H1 (cell line): ENCODE data around the gene CCDC102A. TPM values are rescaled to one million over a fixed set of nuclear protein-coding genes. Genes with fewer than 3 reads are reported as not detected.

Experiments
- CTCF ChIA-PET: fragments of 300-600 bp; sonication (Branson Sonifier 250); formaldehyde crosslinking; loops from one replicate; lab custom pipeline; 2021; ENCODE audit not compliant: partially characterized antibody; lab: Charles Lee
- POLR2A ChIA-PET: fragments of 300-600 bp; sonication (Branson Sonifier 250); formaldehyde crosslinking; loops from one replicate; lab custom pipeline; 2021; ENCODE audit warnings: inconsistent platforms; ENCODE audit not compliant: partially characterized antibody; lab: Charles Lee
- DNase-seq, 2 experiments: peaks; one replicate each; pipeline versions ENCODE4 v3.0.0 to v3.0.0-alpha.2; 2010 to 2022; ENCODE audit warnings: low spot score in 2 of 2, low read depth in 1 of 2, mixed read lengths in 1 of 2
- FAIRE-seq: peaks from 2 replicates; lab custom pipeline; 2011; peaks lifted over from hg19 to GRCh38; lab: Jason Lieb, UNC
- H2AFZ ChIP-seq: 2 replicates; pipeline ENCODE4 v1.8.1; 2012; ENCODE audit warnings: low read length, inconsistent platforms
- H2AK5ac ChIP-seq: 2 replicates; pipeline ENCODE4 v1.6.1; 2013; ENCODE audit warnings: low read depth, low read length
- H2BK120ac ChIP-seq: replicated peaks from 2 replicates; pipeline ENCODE3; 2013; ENCODE audit warnings: low read depth, low read length, inconsistent platforms
- H2BK12ac ChIP-seq: 2 replicates; pipeline ENCODE4 v1.6.1; 2013; ENCODE audit warnings: low read depth, low read length
- H2BK15ac ChIP-seq: 2 replicates; pipeline ENCODE4 v1.6.1; 2013; ENCODE audit warnings: low read length
- H2BK20ac ChIP-seq: 2 replicates; pipeline ENCODE4 v1.6.1; 2013; ENCODE audit warnings: low read length
- H2BK5ac ChIP-seq: 2 replicates; pipeline ENCODE4 v1.6.1; 2013; ENCODE audit warnings: low read depth, low read length
- H3K14ac ChIP-seq: 2 replicates; pipeline ENCODE4 v1.6.1; 2013; ENCODE audit warnings: inconsistent platforms; ENCODE audit not compliant: insufficient read length
- H3K18ac ChIP-seq: 2 replicates; pipeline ENCODE4 v1.6.1; 2013; ENCODE audit warnings: low read length; ENCODE audit errors: extremely low read depth
- H3K23ac ChIP-seq: 2 replicates; pipeline ENCODE4 v1.6.1; 2013; ENCODE audit warnings: inconsistent platforms; ENCODE audit not compliant: insufficient read length
- H3K23me2 ChIP-seq: 2 replicates; pipeline ENCODE4 v1.6.1; 2013; ENCODE audit warnings: low read depth, low read length
- H3K27ac ChIP-seq: 2 replicates; pipeline ENCODE4 v1.6.1; 2011; ENCODE audit warnings: low read depth, low read length, inconsistent platforms
- H3K27me3 ChIP-seq, 4 experiments: replicated peaks in 1 of 4; 1 replicate in 1 of 4; 2 replicates in 3 of 4; pipeline versions ENCODE4 v1.6.1 to v1.8.1; 2011 to 2013; ENCODE audit warnings: low read length in 3 of 4, mild to moderate bottlenecking in 3 of 4, inconsistent platforms in 2 of 4, mixed read lengths in 2 of 4, moderate library complexity in 1 of 4; ENCODE audit not compliant: control insufficient read depth in 3 of 4, insufficient read depth in 3 of 4; ENCODE audit errors: extremely low read depth in 1 of 4
- H3K36me3 ChIP-seq, 4 experiments: 2 replicates each; pipeline versions ENCODE4 v1.6.1 to v1.8.1; 2011 to 2013; ENCODE audit warnings: mild to moderate bottlenecking in 4 of 4, low read length in 3 of 4, moderate library complexity in 2 of 4, control low read depth in 1 of 4, inconsistent platforms in 1 of 4; ENCODE audit not compliant: insufficient read depth in 4 of 4, control insufficient read depth in 2 of 4
- H3K4ac ChIP-seq: replicated peaks from 2 replicates; pipeline ENCODE3; 2013; ENCODE audit warnings: low read length, low read depth, mixed read lengths, inconsistent platforms; ENCODE audit not compliant: insufficient read length
- H3K4me1 ChIP-seq, 4 experiments: replicated peaks in 1 of 4; 1 replicate in 1 of 4; 2 replicates in 3 of 4; pipeline versions ENCODE4 v1.6.1 to v1.8.1; 2011 to 2013; ENCODE audit warnings: low read length in 3 of 4, inconsistent platforms in 2 of 4, mixed read lengths in 1 of 4; ENCODE audit not compliant: insufficient read depth in 4 of 4, control insufficient read depth in 3 of 4
- H3K4me2 ChIP-seq, 2 experiments: 2 replicates each; pipeline versions ENCODE4 v1.6.1 to v1.8.1; 2011 to 2013; ENCODE audit warnings: low read depth in 2 of 2, low read length in 2 of 2, control low read depth in 1 of 2, inconsistent platforms in 1 of 2, mild to moderate bottlenecking in 1 of 2; ENCODE audit not compliant: insufficient read depth in 1 of 2
- H3K4me3 ChIP-seq, 4 experiments: fragments of 200-600, 300-600 bp in 1 of 4; sonication (generic), shearing (Covaris generic), sonication (Bioruptor Twin) in 1 of 4; 2 replicates each; pipeline versions ENCODE4 v1.5.1 to v1.8.1; 2011 to 2016; ENCODE audit warnings: low read length in 4 of 4, low read depth in 3 of 4, control low read depth in 2 of 4, inconsistent platforms in 2 of 4, mild to moderate bottlenecking in 2 of 4, mixed read lengths in 1 of 4, moderate library complexity in 1 of 4; ENCODE audit not compliant: insufficient read depth in 2 of 4; ENCODE audit errors: extremely low read depth in 1 of 4
- H3K56ac ChIP-seq: replicated peaks from 2 replicates; pipeline ENCODE3; 2013; ENCODE audit warnings: low read depth, mild to moderate bottlenecking, mixed read lengths, low read length, inconsistent platforms; ENCODE audit not compliant: insufficient read length
- H3K79me1 ChIP-seq: 2 replicates; pipeline ENCODE4 v1.6.1; 2013; ENCODE audit warnings: low read depth, low read length, control low read depth
- H3K79me2 ChIP-seq, 2 experiments: 2 replicates each; pipeline versions ENCODE4 v1.6.1 to v1.8.1; 2012 to 2013; ENCODE audit warnings: low read length in 2 of 2, mild to moderate bottlenecking in 2 of 2, inconsistent platforms in 1 of 2; ENCODE audit not compliant: insufficient read depth in 2 of 2, control insufficient read depth in 1 of 2
- H3K9ac ChIP-seq, 4 experiments: replicated peaks in 1 of 4; 1 replicate in 1 of 4; 2 replicates in 3 of 4; pipeline versions ENCODE4 v1.6.1 to v1.8.1; 2011 to 2013; ENCODE audit warnings: low read depth in 3 of 4, low read length in 3 of 4, control low read depth in 2 of 4, mild to moderate bottlenecking in 2 of 4, moderate library complexity in 2 of 4, inconsistent platforms in 1 of 4; ENCODE audit errors: extremely low read depth in 1 of 4
- H3K9me3 ChIP-seq, 2 experiments: 2 replicates each; pipeline versions ENCODE4 v1.6.1 to v1.8.1; 2012 to 2013; ENCODE audit warnings: mild to moderate bottlenecking in 2 of 2, moderate library complexity in 2 of 2, control low read depth in 1 of 2, inconsistent platforms in 1 of 2, low read depth in 1 of 2, low read length in 1 of 2, mixed read lengths in 1 of 2; ENCODE audit not compliant: insufficient read depth in 2 of 2
- H4K20me1 ChIP-seq, 2 experiments: replicated peaks in 1 of 2; 2 replicates each; pipeline versions ENCODE3 to v1.8.1; 2011 to 2013; ENCODE audit warnings: inconsistent platforms in 2 of 2, low read length in 2 of 2, mild to moderate bottlenecking in 1 of 2; ENCODE audit not compliant: insufficient read depth in 2 of 2, control insufficient read depth in 1 of 2
- H4K5ac ChIP-seq: 2 replicates; pipeline ENCODE4 v1.6.1; 2013; ENCODE audit warnings: low read length, low read depth, mixed read lengths, inconsistent platforms; ENCODE audit not compliant: insufficient read length
- H4K8ac ChIP-seq: 2 replicates; pipeline ENCODE4 v1.8.0; 2013; ENCODE audit warnings: mild to moderate bottlenecking, moderate library complexity, low read length, inconsistent platforms; ENCODE audit not compliant: insufficient read depth; ENCODE audit errors: extremely low read depth
- H4K91ac ChIP-seq: replicated peaks from 2 replicates; pipeline ENCODE3; 2013; ENCODE audit warnings: low read length, mixed read lengths, inconsistent platforms; ENCODE audit not compliant: insufficient read length
- BCL11A ChIP-seq, 2 experiments: IDR thresholded peaks; one replicate each; pipeline ENCODE4 v1.6.1; 2011; ENCODE audit warnings: low read depth in 2 of 2, low read length in 2 of 2, mild to moderate bottlenecking in 2 of 2
- EGR1 ChIP-seq: IDR thresholded peaks from 2 replicates; pipeline ENCODE4 v1.6.1; 2011; ENCODE audit warnings: low read depth, low read length, borderline replicate concordance
- EZH2 ChIP-seq: fragments of 200-600 bp; sonication (generic); IDR thresholded peaks from 2 replicates; pipeline ENCODE4 v1.7.1; 2012; ENCODE audit warnings: low read depth, mild to moderate bottlenecking, moderate library complexity, low read length, inconsistent platforms; ENCODE audit not compliant: severe bottlenecking
- HDAC6 ChIP-seq: IDR thresholded peaks from one replicate; pipeline ENCODE4 v1.7.1; 2012; ENCODE audit warnings: low read depth, mild to moderate bottlenecking, inconsistent platforms, low read length, moderate library complexity
- JUN ChIP-seq: IDR thresholded peaks from 2 replicates; pipeline ENCODE4 v1.6.1; 2011; ENCODE audit warnings: low read depth, mild to moderate bottlenecking, improper control_type of control experiment, low read length
- JUND ChIP-seq: IDR thresholded peaks from 2 replicates; pipeline ENCODE4 v1.6.1; 2011; ENCODE audit warnings: mild to moderate bottlenecking, improper control_type of control experiment, low read length
- MAFK ChIP-seq: IDR thresholded peaks from 2 replicates; pipeline ENCODE4 v1.6.1; 2012; ENCODE audit warnings: low read depth, mild to moderate bottlenecking, improper control_type of control experiment, low read length
- MAX ChIP-seq: IDR thresholded peaks from 2 replicates; pipeline ENCODE4 v1.6.1; 2012; ENCODE audit warnings: inconsistent platforms
- RNF2 ChIP-seq: fragments of 200-900, 300-1000 bp; sonication (generic); IDR thresholded peaks from 2 replicates; pipeline ENCODE4 v1.7.1; 2016; ENCODE audit warnings: borderline replicate concordance, low read depth, mild to moderate bottlenecking, antibody characterized with exemption, low read length; ENCODE audit not compliant: poor library complexity, severe bottlenecking; ENCODE audit errors: missing control alignments
- SAP30 ChIP-seq: fragments of 300-600 bp; sonication (generic); IDR thresholded peaks from 2 replicates; pipeline ENCODE4 v1.7.1; 2012; ENCODE audit warnings: low read length, moderate library complexity, mild to moderate bottlenecking, inconsistent platforms; ENCODE audit not compliant: insufficient read depth, insufficient replicate concordance
- SP4 ChIP-seq: IDR thresholded peaks from 2 replicates; pipeline ENCODE4 v1.6.1; 2012; ENCODE audit warnings: low read length, inconsistent platforms
- USF2 ChIP-seq: IDR thresholded peaks from 2 replicates; pipeline ENCODE4 v1.6.1; 2011; ENCODE audit warnings: low read length, improper control_type of control experiment
- WGBS, 2 experiments: shearing (Covaris generic) in 1 of 2; methylation state at CpG; one replicate each; pipeline versions ENCODE4 v1.1.6 to v1.1.7; 2013 to 2015; ENCODE audit warnings: low lambda C conversion rate in 2 of 2, mixed read lengths in 2 of 2, inconsistent platforms in 1 of 2, low coverage in 1 of 2, missing lambda C conversion rate in 1 of 2; ENCODE audit not compliant: insufficient replicate concordance in 2 of 2, insufficient coverage in 1 of 2, insufficient read length in 1 of 2; ENCODE audit errors: extremely low coverage in 1 of 2, missing lambda C conversion rate in 1 of 2; 5-methylcytosine and 5-hydroxymethylcytosine counted together
- polyA plus RNA-seq, 7 experiments: library from polyadenylated mRNA; depleted of rRNA in 3 of 7; stranded (reverse) in 5 of 7; unstranded in 2 of 7; fragments of >200 nt in 5 of 7; fragments of 200-250 nt in 2 of 7; gene quantifications; 1 replicate in 5 of 7; 2 replicates in 1 of 7; 4 replicates in 1 of 7; pipeline versions ENCODE4 v1.2.1 to v1.2.3, GENCODE V29; 2011 to 2013; ENCODE audit warnings: missing spikeins in 2 of 7, mixed read lengths in 2 of 7
- total RNA-seq: library from RNA; stranded (reverse); fragmentation: NEBNext Ultra II Directional; extraction: Animal tissue kit (Norgen Biotek cat#: 25700); gene quantifications from 2 replicates; pipeline ENCODE4 v1.2.1, GENCODE V29; 2021

Gene CCDC102A
- total and polyA plus RNA-seq, 2 of the 8 experiments (the other 6 are each of a cell fraction or from before 2014, with no cell fraction given) = 4.0 to 7.5 TPM

- Histone ChIP-seq H3K79me1 (no peaks in the 10 kb centered on the region), H3K36me3 (peaks cover 0 to 23% (median 11%) of the 10 kb centered on the region in 4 experiments; a peak in 4 of 8 replicates), H3K14ac (no peak overlapping the region), H2BK20ac (no peak overlapping the region), H3K23ac (no peak overlapping the region), H3K4me1 (no peaks in the 10 kb centered on the region), H3K56ac (no peak overlapping the region), H2BK12ac (no peak overlapping the region), H4K20me1 (peaks cover 0 to 8% of the 10 kb centered on the region in 2 experiments), H4K91ac (no peak overlapping the region), H3K79me2 (no peaks in the 10 kb centered on the region), H4K5ac (no peak overlapping the region), H3K23me2 (peaks cover 19% of the 10 kb centered on the region; the same call in 1 of the 2 replicates), H2BK5ac (no peak overlapping the region), H3K4me3 (no peak overlapping the region), H3K18ac (no peak overlapping the region), H3K27me3 (no peaks in the 10 kb centered on the region), H3K27ac (no peak overlapping the region), H3K9ac (no peak overlapping the region), H2BK120ac (no peak overlapping the region), H4K8ac (no peak overlapping the region), H3K9me3 (peaks cover 8 to 9% of the 10 kb centered on the region in 2 experiments; a peak in 1 of 4 replicates), H3K4ac (no peak overlapping the region), H2AK5ac (no peak overlapping the region), H2BK15ac (no peak overlapping the region), H2AFZ (no peak overlapping the region), H3K4me2 (no peak overlapping the region)
- 94% methylated on average over 3 of the region's 3 CpGs; no CpG with 5 or more reads in 1 of the 2 experiments for WGBS, 2 experiments
- ChIA-PET POLR2A (interaction anchor here (0.9 to 1.5 kb wide), 3 partner anchors 14 to 29 kb away, joined by 3 read pairs; partner anchors contain the start of gene CCDC102A), CTCF (interaction anchor here (0.7 to 3.1 kb wide), 4 partner anchors 10 to 83 kb away, joined by 3 to 17 read pairs (median 4); no protein-coding TSS in a partner anchor)
- DNase-seq = no peak
- no peak for FAIRE-seq
- no peak for TF ChIP-seq MAX
- TF ChIP-seq EGR1 = no peak
- no peak for TF ChIP-seq HDAC6
- TF ChIP-seq MAFK = no peak
- TF ChIP-seq USF2 = no peak
- no peak for TF ChIP-seq RNF2
- TF ChIP-seq SP4 = no peak
- no peak for TF ChIP-seq JUN
- no peak for TF ChIP-seq SAP30
- TF ChIP-seq BCL11A (IDR thresholded peaks at IDR 0.05; ENCODE audit: low read depth in 2 of 2, low read length in 2 of 2) = no peak
- no peak for TF ChIP-seq EZH2
- no peak for TF ChIP-seq JUND
Measured at GRCh38 chr16:57565461-57565860, 29.1 kb upstream of the CCDC102A start.
